Motor neuron (in vitro differentiated cells): ENCODE results near the gene ARV1. TPM values are rescaled to one million over a fixed set of nuclear protein-coding genes. Genes with fewer than 3 reads are reported as not detected.
"Not testable (repeated sequence)": the region's sequence is repeated elsewhere in the genome, so short reads cannot be mapped to it uniquely, and the experiment has no call there.

ENCODE experiments used
- ATAC-seq, 8 experiments: fragments of 200-7000 bp; cut with Tn5 transposase; replicated peaks in 6 of 8; 2 replicates each; pipeline ENCODE4 v1.8.0; 2021; ENCODE audit warnings: mild to moderate bottlenecking in 8 of 8, moderate library complexity in 8 of 8
- H3K27ac ChIP-seq, 2 donors: fragments of 250-450 bp; sonication (Bioruptor Pico); 2 replicates each; pipeline ENCODE4 v1.9.0; 2021; ENCODE audit warnings: antibody characterized with exemption in 2 of 2, mild to moderate bottlenecking in 2 of 2, moderate library complexity in 1 of 2
- H3K4me1 ChIP-seq, 2 donors: fragments of 250-450 bp; sonication (Bioruptor Pico); replicated peaks in 1 of 2; 2 replicates each; pipeline ENCODE4 v1.6.1; 2021; ENCODE audit warnings: antibody characterized with exemption in 2 of 2, mild to moderate bottlenecking in 2 of 2, moderate library complexity in 1 of 2
- H3K4me3 ChIP-seq, 5 donors: fragments of 250-450 bp; sonication (Bioruptor Pico); 2 replicates each; pipeline ENCODE4 v1.9.0; 2021; ENCODE audit warnings: antibody characterized with exemption in 5 of 5, mild to moderate bottlenecking in 5 of 5, moderate library complexity in 4 of 5
- WGBS, 10 experiments: fragments of 450-650 bp; shearing (Covaris generic); methylation state at CpG; one replicate each; pipeline ENCODE4 v1.0.0; 2022; 5-methylcytosine and 5-hydroxymethylcytosine counted together
- in situ Hi-C, 9 experiments: fragments of 400-800 bp; cut with MboI; loops; one replicate each; pipeline ENCODE4 v1.15.0; 2021; ENCODE audit warnings: low sequenced_read_pairs in 9 of 9, low pct_unique_long_range_greater_than_20kb in 2 of 9; ENCODE audit not compliant: unreplicated experiment in 9 of 9
- total RNA-seq, 8 experiments: library from RNA; unstranded; fragments of 300-600 nt; gene quantifications; 2 replicates each; pipeline versions ENCODE4 v1.2.3 to v1.2.4, GENCODE V29; 2022

ARV1 gene
- total RNA-seq, 8 experiments from 2014 or later = 25.6 to 40.8 (median 29.0) TPM

GRCh38 chr1:230979952-230980351 is 1.1 kb downstream of the ARV1 start:
- ATAC-seq = no peak
- Histone ChIP-seq H3K4me1 (peaks cover 7 to 20% of the 10 kb centered on the region in 2 donors), H3K27ac (no peak overlapping the region), H3K4me3 (peak overlapping the region; percentile 56 to 93 (median 70))
- in situ Hi-C loops = no loop called here
- 67 to 97% (median 86%) methylated on average over 1 to 4 of the region's 4 CpGs; no CpG with 5 or more reads in 1 of the 10 experiments for WGBS, 10 experiments

- Histone ChIP-seq H3K4me3 (no peak overlapping the region), H3K4me1 (peaks cover 6 to 17% of the 10 kb centered on the region in 2 donors), H3K27ac (no peak overlapping the region)
- no peak for ATAC-seq
- WGBS, 10 experiments = 56 to 90% (median 76%) methylated on average over 1 to 4 of the region's 4 CpGs
- in situ Hi-C loops = no loop called here
Measured at GRCh38 chr1:230982696-230983095, 3.8 kb downstream of the ARV1 start.

GRCh38 chr1:230983811-230984210 is 4.9 kb downstream of the ARV1 start:
- Histone ChIP-seq H3K27ac (no peak overlapping the region), H3K4me3 (no peak overlapping the region), H3K4me1 (peaks cover 6 to 17% of the 10 kb centered on the region in 2 donors)
- WGBS, 10 experiments = 73 to 100% (median 87%) methylated on average over 1 to 5 of the region's 5 CpGs; no CpG with 5 or more reads in 1 of the 10 experiments
- no peak for ATAC-seq
- in situ Hi-C loops = no loop called here

GRCh38 chr1:230984622-230985515 is 6.0 kb downstream of the ARV1 start:
- ATAC-seq = peak in 3 of 8 experiments; percentile 7 to 53 (median 39)

GRCh38 chr1:230985711-230986110 is 6.8 kb downstream of the ARV1 start:
- in situ Hi-C loops = no loop called here
- Histone ChIP-seq H3K27ac (no peak overlapping the region), H3K4me1 (peaks cover 6 to 9% of the 10 kb centered on the region in 2 donors), H3K4me3 (no peak overlapping the region)
- ATAC-seq = no peak
- 88 to 100% (median 97%) methylated on average over 1 to 6 of the region's 6 CpGs; no CpG with 5 or more reads in 2 of the 10 experiments for WGBS, 10 experiments

More at GRCh38 chr1:230984622-230985515, 6.0 kb downstream of the ARV1 start:
- in situ Hi-C loops, H3K27ac ChIP-seq, H3K4me3 ChIP-seq: not testable (repeated sequence)
- H3K4me1 ChIP-seq = peaks cover 6 to 14% of the 10 kb centered on the region in 2 donors
- 14 to 83% (median 50%) methylated on average over 1 to 9 of the region's 10 CpGs for WGBS, 10 experiments

- in situ Hi-C loops = no loop called here
- Histone ChIP-seq H3K4me3 (no peak overlapping the region), H3K27ac (no peak overlapping the region), H3K4me1 (peaks cover 6 to 9% of the 10 kb centered on the region in 2 donors)
- peak; percentile 76 to 98 (median 96) for ATAC-seq
- 2 to 91% (median 74%) methylated on average over 4 to 7 of the region's 7 CpGs; no CpG with 5 or more reads in 2 of the 10 experiments for WGBS, 10 experiments
Measured at GRCh38 chr1:230986976-230987375, 8.1 kb downstream of the ARV1 start.

- Histone ChIP-seq H3K4me3 (no peak overlapping the region), H3K4me1 (peaks cover 6 to 9% of the 10 kb centered on the region in 2 donors), H3K27ac (no peak overlapping the region)
- in situ Hi-C loops = no loop called here
- peak; percentile 19 to 58 (median 48) for ATAC-seq
- WGBS, 10 experiments = 60 to 100% (median 88%) methylated on average over 1 to 3 of the region's 3 CpGs; no CpG with 5 or more reads in 3 of the 10 experiments
Measured at GRCh38 chr1:230987448-230987847, 8.6 kb downstream of the ARV1 start.

GRCh38 chr1:230992100-230992774 is 13.3 kb downstream of the ARV1 start:
- WGBS, 10 experiments = 74 to 100% (median 93%) methylated on average over 2 to 5 of the region's 7 CpGs
- in situ Hi-C loops = no loop called here
- no peak for ATAC-seq

DNA sequence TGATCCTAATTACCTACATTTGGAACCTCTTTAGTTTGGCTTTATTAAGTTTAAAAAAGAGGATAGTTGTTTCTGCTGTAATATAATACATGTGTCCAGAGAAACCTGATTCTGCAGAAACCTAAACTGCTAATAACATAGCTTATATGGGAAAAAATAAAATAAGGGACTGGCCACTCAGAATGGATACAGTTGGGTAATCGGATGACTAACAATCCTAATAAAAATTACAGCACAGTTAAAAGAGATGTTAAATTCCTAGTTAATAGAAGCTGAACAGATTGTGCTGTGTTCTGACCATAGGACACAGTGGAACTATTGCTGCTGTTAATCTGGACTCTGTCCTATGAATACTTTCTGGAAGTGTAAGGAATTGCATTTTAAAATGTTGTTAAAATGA is 16.0 kb downstream of the ARV1 start:
- WGBS, 10 experiments = 83 to 100% (median 96%) methylated on average over 1 of the region's 1 CpG; no CpG with 5 or more reads in 2 of the 10 experiments

More at GRCh38 chr1:230992100-230992774, 13.3 kb downstream of the ARV1 start:
- H3K4me1 ChIP-seq = no peaks in the 10 kb centered on the region
- H3K4me3 ChIP-seq = no peak overlapping the region
- H3K27ac ChIP-seq = no peak overlapping the region

DNA sequence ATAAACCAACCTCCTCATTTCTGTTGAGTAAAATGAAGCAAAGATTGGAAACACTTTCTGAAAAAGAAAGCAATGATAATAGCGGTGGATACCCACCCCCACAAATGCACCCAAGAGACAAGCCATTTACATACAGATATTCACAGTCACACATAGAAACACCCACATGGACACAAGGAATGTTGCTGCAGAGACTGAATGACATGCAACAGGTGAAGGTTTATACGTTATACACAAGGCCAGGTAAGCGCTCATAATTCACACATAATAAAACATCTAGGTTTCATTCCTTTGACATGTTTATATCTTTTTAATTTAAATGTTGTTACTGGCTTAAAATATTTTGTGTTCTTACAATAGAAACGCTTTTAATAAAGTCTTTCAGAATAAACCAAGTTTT is 21.3 kb downstream of the ARV1 start:
- Histone ChIP-seq H3K27ac (no peak overlapping the region), H3K4me1 (no peaks in the 10 kb centered on the region), H3K4me3 (no peak overlapping the region)
- no peak for ATAC-seq
- in situ Hi-C loops = no loop called here
- 85 to 100% (median 95%) methylated on average over 1 to 4 of the region's 4 CpGs for WGBS, 10 experiments

More for the DNA sequence above, 16.0 kb downstream of the ARV1 start:
- ATAC-seq = no peak
- H3K27ac ChIP-seq = no peak overlapping the region
- in situ Hi-C loops = no loop called here
- H3K4me3 ChIP-seq = no peak overlapping the region
- no peaks in the 10 kb centered on the region for H3K4me1 ChIP-seq

DNA sequence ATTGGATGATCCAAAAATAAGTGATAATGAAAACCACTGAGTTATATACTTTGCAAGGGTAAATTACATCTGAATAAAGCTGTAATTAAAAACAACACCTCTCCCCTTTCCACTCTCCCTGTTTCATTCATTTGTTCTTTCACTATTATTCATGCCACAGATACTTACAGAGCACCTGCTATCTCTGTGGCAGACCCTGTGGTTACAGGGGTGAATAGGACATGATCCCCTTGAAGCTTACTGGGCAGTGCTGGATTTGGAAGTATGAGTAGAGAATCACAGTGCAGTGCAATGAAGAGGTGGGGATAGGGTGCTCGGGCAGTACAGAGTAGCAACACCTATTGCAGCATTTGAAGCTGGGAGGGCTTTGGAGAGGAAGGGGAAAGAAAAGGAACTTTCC is 21.7 kb downstream of the ARV1 start:
- no peaks in the 10 kb centered on the region for H3K4me1 ChIP-seq
- H3K4me3 ChIP-seq = no peak overlapping the region
- 83 to 100% (median 100%) methylated on average over 1 of the region's 1 CpG; no CpG with 5 or more reads in 4 of the 10 experiments for WGBS, 10 experiments
- ATAC-seq = no peak
- H3K27ac ChIP-seq = no peak overlapping the region
- in situ Hi-C loops = no loop called here

GRCh38 chr1:231001892-231002291 is 23.0 kb downstream of the ARV1 start:
- in situ Hi-C loops = no loop called here
- Histone ChIP-seq H3K4me3 (no peak overlapping the region), H3K4me1 (no peaks in the 10 kb centered on the region), H3K27ac (no peak overlapping the region)
- no peak for ATAC-seq

GRCh38 chr1:231007535-231007934 is 28.6 kb downstream of the ARV1 start:
- in situ Hi-C loops = not testable (repeated sequence)

More at GRCh38 chr1:231007535-231007934, 28.6 kb downstream of the ARV1 start:
- 0 to 71% (median 32%) methylated on average over 1 of the region's 1 CpG for WGBS, 10 experiments
- not testable (repeated sequence) for H3K4me1 ChIP-seq, H3K27ac ChIP-seq, ATAC-seq, H3K4me3 ChIP-seq
